Lung (tissue), 12 donors: ENCODE results near the gene UGT1A5. TPM values are rescaled to one million over a fixed set of nuclear protein-coding genes. Genes with fewer than 3 reads are reported as not detected.

Source experiments
- ATAC-seq: fragments of 200-7000 bp; cut with Tn5 transposase; one replicate; pipeline ENCODE4 v1.9.1; 2020; ENCODE audit warnings: moderate number of reproducible peaks; ENCODE audit not compliant: insufficient read depth, low FRiP score
- DNase-seq, 3 donors: peaks; one replicate each; pipeline ENCODE4 v3.0.0-alpha.2; 2013 to 2017
- H3K27ac ChIP-seq, 2 donors: one replicate each; pipeline ENCODE4 v1.5.1; 2013; ENCODE audit warnings: mild to moderate bottlenecking in 2 of 2, moderate library complexity in 2 of 2, control low read depth in 1 of 2, inconsistent platforms in 1 of 2, low read depth in 1 of 2, low read length in 1 of 2
- H3K27me3 ChIP-seq, 3 donors: one replicate each; pipeline ENCODE4 v1.5.1; 2013; ENCODE audit warnings: low read length in 2 of 3; ENCODE audit not compliant: control insufficient read depth in 3 of 3, insufficient read depth in 3 of 3
- H3K36me3 ChIP-seq, 4 donors: one replicate each; pipeline ENCODE4 v1.5.1; 2013; ENCODE audit warnings: low read length in 4 of 4, mild to moderate bottlenecking in 1 of 4, moderate library complexity in 1 of 4; ENCODE audit not compliant: control insufficient read depth in 4 of 4, insufficient read depth in 4 of 4
- H3K4me1 ChIP-seq, 5 donors: one replicate each; pipeline ENCODE4 v1.5.1; 2013; ENCODE audit warnings: low read length in 5 of 5, mild to moderate bottlenecking in 2 of 5, moderate library complexity in 1 of 5; ENCODE audit not compliant: control insufficient read depth in 5 of 5, insufficient read depth in 5 of 5
- H3K4me3 ChIP-seq: one replicate; pipeline ENCODE4 v1.5.1; 2013; ENCODE audit warnings: mild to moderate bottlenecking, control low read depth, moderate library complexity
- H3K9ac ChIP-seq, 2 donors: one replicate each; pipeline ENCODE4 v1.5.1; 2013; ENCODE audit warnings: low read length in 2 of 2, control low read depth in 1 of 2; ENCODE audit not compliant: insufficient read depth in 1 of 2
- H3K9me3 ChIP-seq, 4 donors: one replicate each; pipeline ENCODE4 v1.5.1; 2013; ENCODE audit warnings: low read length in 3 of 4, mild to moderate bottlenecking in 1 of 4, moderate library complexity in 1 of 4; ENCODE audit not compliant: control insufficient read depth in 4 of 4, insufficient read depth in 3 of 4
- CTCF ChIP-seq: IDR thresholded peaks from 2 replicates; pipeline ENCODE4 v1.5.1; 2012; ENCODE audit warnings: mild to moderate bottlenecking; ENCODE audit errors: control extremely low read depth, extremely low read depth
- WGBS, 2 donors: extraction: QIAGEN DNeasy Blood & Tissue Kit; methylation state at CpG; one replicate each; pipeline ENCODE4 v1.1.7; 2013; 5-methylcytosine and 5-hydroxymethylcytosine counted together
- polyA plus RNA-seq, 2 donors: library from polyadenylated mRNA; stranded (reverse); fragments of 200-250 nt; gene quantifications; one replicate each; pipeline ENCODE4 v1.2.1, GENCODE V29; 2013
- total RNA-seq, 2 donors: library from RNA; depleted of rRNA in 1 of 2; stranded (reverse); fragments of >200 nt in 1 of 2; gene quantifications; one replicate each; pipeline ENCODE4 v1.2.1, GENCODE V29; 2014 to 2021
- donor health status: control.
- donor health status: control.
- donor health status: Bipolar disorder and iron deficiency.
- donor health status: healthy.
- donor health status: DM: yes; HTN: yes; CAD: no.

The UGT1A5 gene
- total and polyA plus RNA-seq, 4 donors = 0.34 TPM; not detected in 3

- DNase-seq = peak; percentile 20 to 59 (median 55)
Measured at GRCh38 chr2:233793465-233794127, 80.9 kb downstream of the UGT1A5 start.

GRCh38 chr2:233794128-233794658 lies 81.5 kb downstream of the UGT1A5 start:
- Histone ChIP-seq H3K36me3 (no peaks in the 10 kb centered on the region), H3K9ac (no peak overlapping the region), H3K4me3 (no peak overlapping the region), H3K27ac (no peak overlapping the region), H3K4me1 (no peaks in the 10 kb centered on the region), H3K9me3 (no peaks in the 10 kb centered on the region), H3K27me3 (no peaks in the 10 kb centered on the region)
- no peak for ATAC-seq
- TF ChIP-seq CTCF = no peak
- 68 to 81% methylated on average over 17 of the region's 17 CpGs for WGBS, 2 donors
- peak in 1 of 3 donors; percentile 33 for DNase-seq

More at GRCh38 chr2:233793465-233794127, 80.9 kb downstream of the UGT1A5 start:
- Histone ChIP-seq H3K27me3 (no peaks in the 10 kb centered on the region), H3K4me1 (no peaks in the 10 kb centered on the region), H3K27ac (no peak overlapping the region), H3K9me3 (no peaks in the 10 kb centered on the region), H3K9ac (no peak overlapping the region), H3K36me3 (no peaks in the 10 kb centered on the region), H3K4me3 (no peak overlapping the region)
- TF ChIP-seq CTCF = no peak
- WGBS, 2 donors = 65 to 85% methylated on average over 18 of the region's 18 CpGs
- no peak for ATAC-seq

GRCh38 chr2:233795735-233796171 lies 83.0 kb downstream of the UGT1A5 start:
- Histone ChIP-seq H3K36me3 (no peaks in the 10 kb centered on the region), H3K9me3 (no peaks in the 10 kb centered on the region), H3K9ac (no peak overlapping the region), H3K4me1 (no peaks in the 10 kb centered on the region), H3K4me3 (no peak overlapping the region), H3K27ac (no peak overlapping the region), H3K27me3 (no peaks in the 10 kb centered on the region)
- no peak for ATAC-seq
- TF ChIP-seq CTCF = no peak
- no peak for DNase-seq
- WGBS, 2 donors = 94 to 95% methylated on average over 13 of the region's 13 CpGs

GRCh38 chr2:233796254-233796653 lies 83.5 kb downstream of the UGT1A5 start:
- Histone ChIP-seq H3K4me3 (no peak overlapping the region), H3K36me3 (no peaks in the 10 kb centered on the region), H3K9me3 (no peaks in the 10 kb centered on the region), H3K4me1 (no peaks in the 10 kb centered on the region), H3K27ac (no peak overlapping the region), H3K27me3 (no peaks in the 10 kb centered on the region), H3K9ac (no peak overlapping the region)
- DNase-seq (no peak), ATAC-seq (no peak)
- TF ChIP-seq CTCF = no peak
- 86 to 92% methylated on average over 9 of the region's 9 CpGs for WGBS, 2 donors
